PC-9 (cell line): Measurements from ENCODE around the gene AQR. TPM values are rescaled to one million over a fixed set of nuclear protein-coding genes. Genes with fewer than 3 reads are reported as not detected.

Experiments
- BruUV-seq: library from RNA; stranded (reverse); fragments of 400-500 nt; replicated peaks from 2 replicates; lab custom pipeline; 2021; lab: Mats Ljungman, UMichigan
- CTCF ChIA-PET: fragments of 300-600 bp; sonication (Branson Sonifier 250); formaldehyde crosslinking; loops from one replicate; lab custom pipeline; 2022; ENCODE audit warnings: antibody characterized with exemption; lab: Charles Lee
- POLR2A ChIA-PET: fragments of 300-600 bp; sonication (Branson Sonifier 250); formaldehyde crosslinking; loops from one replicate; lab custom pipeline; 2022; ENCODE audit warnings: antibody characterized with exemption; ENCODE audit not compliant: unreplicated experiment; lab: Charles Lee
- DNase-seq, 2 experiments: peaks; one replicate each; pipeline versions ENCODE4 v3.0.0 to v3.0.0-alpha.2; 2015 to 2022; ENCODE audit warnings: mixed read lengths in 1 of 2
- H2AFZ ChIP-seq: fragments of 200-600 bp; sonication (generic); 2 replicates; pipeline ENCODE4 v1.8.1; 2017; ENCODE audit warnings: antibody characterized with exemption
- H3F3A ChIP-seq: fragments of 200-600 bp; sonication (generic); 2 replicates; pipeline ENCODE4 v1.8.1; 2017; ENCODE audit warnings: antibody characterized with exemption, mild to moderate bottlenecking, low read depth; ENCODE audit not compliant: insufficient read depth
- H3K27ac ChIP-seq: fragments of 200-600 bp; sonication (generic); 2 replicates; pipeline ENCODE4 v1.6.1; 2016; ENCODE audit warnings: mixed run types
- H3K27me3 ChIP-seq: fragments of 200-600 bp; sonication (generic); 2 replicates; pipeline ENCODE4 v1.6.1; 2016; ENCODE audit warnings: low read depth, mixed run types; ENCODE audit not compliant: insufficient read depth
- H3K36me3 ChIP-seq: fragments of 200-600 bp; sonication (generic); 2 replicates; pipeline ENCODE4 v1.6.1; 2016; ENCODE audit warnings: low read depth, mixed run types
- H3K4me1 ChIP-seq: fragments of 200-600 bp; sonication (generic); replicated peaks from 2 replicates; pipeline ENCODE4 v1.6.1; 2016; ENCODE audit warnings: mixed run types; ENCODE audit not compliant: insufficient read depth
- H3K4me2 ChIP-seq: fragments of 200-600 bp; sonication (generic); 2 replicates; pipeline ENCODE4 v1.6.1; 2017; ENCODE audit warnings: mixed run types
- H3K4me3 ChIP-seq: fragments of 200-600 bp; sonication (generic); 2 replicates; pipeline ENCODE4 v1.6.1; 2016; ENCODE audit warnings: mixed run types
- H3K79me2 ChIP-seq: fragments of 200-600 bp; sonication (generic); 2 replicates; pipeline ENCODE4 v1.6.1; 2017; ENCODE audit warnings: low read depth, mixed run types
- H3K9me2 ChIP-seq: fragments of 200-600 bp; sonication (generic); 2 replicates; pipeline ENCODE4 v1.8.1; 2017; ENCODE audit warnings: mild to moderate bottlenecking; ENCODE audit not compliant: insufficient read depth
- H3K9me3 ChIP-seq: fragments of 200-600 bp; sonication (generic); 2 replicates; pipeline ENCODE4 v1.8.1; 2016; ENCODE audit warnings: low read depth; ENCODE audit not compliant: insufficient read depth
- H4K20me1 ChIP-seq: fragments of 200-600 bp; sonication (generic); 2 replicates; pipeline ENCODE4 v1.8.1; 2017; ENCODE audit not compliant: insufficient read depth
- CTCF ChIP-seq: fragments of 200-600 bp; sonication (generic); conservative IDR thresholded peaks from 2 replicates; pipeline ENCODE4 v1.6.1; 2017; ENCODE audit warnings: mixed run types, antibody characterized with exemption, mild to moderate bottlenecking, moderate library complexity
- EZH2 ChIP-seq: fragments of 200-600 bp; sonication (generic); IDR thresholded peaks from 2 replicates; pipeline ENCODE4 v1.8.0; 2017; ENCODE audit warnings: antibody characterized with exemption, low read depth
- intact Hi-C: fragments of 100-400 bp; cut with micrococcal nuclease; formaldehyde crosslinking; loops from one replicate; pipeline ENCODE4 v1.10.0; 2022; ENCODE audit not compliant: unreplicated experiment
- total RNA-seq: library from RNA; stranded (reverse); gene quantifications from 2 replicates; pipeline ENCODE4 v1.2.3, GENCODE V29; 2021

Gene AQR
- total RNA-seq, 1 experiment from 2014 or later: 33.6 TPM

DNA sequence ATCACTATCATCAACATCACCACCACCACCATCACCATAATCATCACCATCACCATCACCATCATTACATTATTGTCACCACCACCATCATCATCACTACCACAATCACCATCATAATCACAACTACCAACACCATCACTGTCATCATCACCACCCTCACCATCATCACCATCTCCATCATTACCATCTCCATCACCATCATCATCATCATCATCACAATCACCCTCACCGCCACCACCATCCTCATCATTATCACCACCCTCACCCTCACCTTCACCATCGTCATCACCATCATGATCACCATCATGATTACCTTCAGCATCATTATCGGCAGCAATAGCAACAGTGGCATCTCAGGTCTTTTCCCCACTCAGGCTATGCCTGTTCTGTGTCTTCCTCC, 131.3 kb downstream of the AQR start:
- intact Hi-C loops: no loop called here
- Histone ChIP-seq H3K4me3 (no peak overlapping the region), H3K27ac (no peak overlapping the region), H3K4me1 (no peaks in the 10 kb centered on the region), H3K9me3 (no peaks in the 10 kb centered on the region), H3K4me2 (no peak overlapping the region), H3K36me3 (no peaks in the 10 kb centered on the region), H3K79me2 (no peaks in the 10 kb centered on the region), H2AFZ (no peak overlapping the region), H3F3A (no peaks in the 10 kb centered on the region), H3K9me2 (no peaks in the 10 kb centered on the region), H4K20me1 (no peaks in the 10 kb centered on the region), H3K27me3 (no peaks in the 10 kb centered on the region)
- ChIA-PET POLR2A (no interaction called here), CTCF (no interaction called here)
- DNase-seq: no peak
- no TSS peak for BruUV-seq
- TF ChIP-seq EZH2 (no peak), CTCF (no peak)

GRCh38 chr15:34837246-34838016, 132.1 kb downstream of the AQR start:
- ChIA-PET CTCF (no interaction called here), POLR2A (interaction anchor here (0.6 kb wide), 1 partner anchor 31 kb away, joined by 4 read pairs; no protein-coding TSS in a partner anchor)
- Histone ChIP-seq H3K27ac (no peak overlapping the region), H3K4me3 (no peak overlapping the region), H3K9me2 (no peaks in the 10 kb centered on the region), H3K4me1 (no peaks in the 10 kb centered on the region), H2AFZ (no peak overlapping the region), H3K27me3 (no peaks in the 10 kb centered on the region), H3K4me2 (no peak overlapping the region), H3F3A (no peaks in the 10 kb centered on the region), H3K79me2 (no peaks in the 10 kb centered on the region), H3K9me3 (no peaks in the 10 kb centered on the region), H3K36me3 (no peaks in the 10 kb centered on the region), H4K20me1 (no peaks in the 10 kb centered on the region)
- intact Hi-C loops: no loop called here
- DNase-seq: peak in 1 of 2 experiments; percentile 51
- no TSS peak for BruUV-seq
- TF ChIP-seq CTCF (no peak), EZH2 (no peak)

DNA sequence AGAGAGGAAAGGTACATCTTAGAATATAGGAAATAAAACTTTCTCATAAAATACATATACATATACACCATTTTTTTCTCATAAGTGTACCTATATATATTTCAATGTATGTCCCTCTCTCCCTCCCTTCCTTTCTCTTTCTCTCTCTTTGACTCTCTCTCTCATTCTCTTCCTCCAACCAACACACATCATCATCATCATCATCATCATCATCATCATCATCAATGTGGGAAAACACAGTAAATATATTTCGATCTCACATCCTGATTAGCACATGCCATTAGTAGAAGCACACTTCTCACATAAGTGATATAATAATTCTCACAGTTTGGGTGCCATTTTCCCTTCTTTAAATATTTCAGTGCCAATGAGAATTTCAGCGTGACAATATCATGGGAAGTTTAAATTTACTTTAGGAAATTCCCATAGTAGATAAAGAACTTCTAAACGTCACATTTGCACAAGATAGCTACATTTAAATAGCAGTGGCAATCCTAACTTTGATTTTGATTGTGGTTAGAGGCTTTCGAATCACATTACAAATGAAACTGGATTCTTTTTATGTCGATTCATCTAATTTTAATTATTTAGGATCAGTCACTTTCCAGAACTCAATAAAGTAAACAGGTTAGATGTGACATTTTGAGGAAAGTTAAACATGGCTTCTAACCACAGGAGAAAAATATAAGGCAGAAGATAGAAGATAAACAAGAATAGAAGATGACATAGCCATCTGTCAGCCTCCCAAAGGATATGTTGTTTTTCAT, 141.2 kb downstream of the AQR start:
- CTCF ChIA-PET: no interaction called here
- Histone ChIP-seq H3K79me2 (no peaks in the 10 kb centered on the region), H3K27ac (no peak overlapping the region), H3K4me3 (no peak overlapping the region), H3K4me1 (no peaks in the 10 kb centered on the region), H3K27me3 (no peaks in the 10 kb centered on the region), H4K20me1 (no peaks in the 10 kb centered on the region), H3F3A (no peaks in the 10 kb centered on the region), H3K9me2 (no peaks in the 10 kb centered on the region), H3K36me3 (no peaks in the 10 kb centered on the region), H3K9me3 (no peaks in the 10 kb centered on the region), H3K4me2 (no peak overlapping the region), H2AFZ (no peak overlapping the region)
- TF ChIP-seq EZH2: no peak
- TF ChIP-seq CTCF: no peak
- DNase-seq: no peak
- no TSS peak for BruUV-seq
- POLR2A ChIA-PET: no interaction called here
- intact Hi-C loops: no loop called here
